ENCODE data around the gene PAF1.

DNA sequence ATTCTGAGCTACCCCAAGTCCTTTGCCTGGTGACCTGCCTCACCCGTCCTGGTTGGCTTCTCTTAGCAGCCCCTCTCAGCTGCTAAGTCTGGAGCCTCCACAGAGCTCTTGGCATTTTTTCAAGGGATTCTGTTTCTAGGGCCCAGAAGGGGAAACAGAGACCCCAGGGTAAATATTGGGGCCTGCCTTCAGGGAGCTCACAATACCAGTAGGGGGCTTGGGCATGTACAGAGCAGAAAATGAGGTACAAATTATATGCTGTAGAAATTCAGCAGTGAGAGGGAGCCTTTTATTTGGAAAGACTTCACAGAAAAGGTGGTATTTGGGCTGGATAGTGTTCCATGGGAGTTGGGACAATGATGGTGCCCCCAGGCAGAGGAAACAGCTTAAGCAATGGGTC is 45.0 kb downstream of the PAF1 start:
- TF ChIP-seq, protein P1, sequence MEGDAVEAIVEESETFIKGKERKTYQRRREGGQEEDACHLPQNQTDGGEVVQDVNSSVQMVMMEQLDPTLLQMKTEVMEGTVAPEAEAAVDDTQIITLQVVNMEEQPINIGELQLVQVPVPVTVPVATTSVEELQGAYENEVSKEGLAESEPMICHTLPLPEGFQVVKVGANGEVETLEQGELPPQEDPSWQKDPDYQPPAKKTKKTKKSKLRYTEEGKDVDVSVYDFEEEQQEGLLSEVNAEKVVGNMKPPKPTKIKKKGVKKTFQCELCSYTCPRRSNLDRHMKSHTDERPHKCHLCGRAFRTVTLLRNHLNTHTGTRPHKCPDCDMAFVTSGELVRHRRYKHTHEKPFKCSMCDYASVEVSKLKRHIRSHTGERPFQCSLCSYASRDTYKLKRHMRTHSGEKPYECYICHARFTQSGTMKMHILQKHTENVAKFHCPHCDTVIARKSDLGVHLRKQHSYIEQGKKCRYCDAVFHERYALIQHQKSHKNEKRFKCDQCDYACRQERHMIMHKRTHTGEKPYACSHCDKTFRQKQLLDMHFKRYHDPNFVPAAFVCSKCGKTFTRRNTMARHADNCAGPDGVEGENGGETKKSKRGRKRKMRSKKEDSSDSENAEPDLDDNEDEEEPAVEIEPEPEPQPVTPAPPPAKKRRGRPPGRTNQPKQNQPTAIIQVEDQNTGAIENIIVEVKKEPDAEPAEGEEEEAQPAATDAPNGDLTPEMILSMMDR (IDR thresholded peaks at IDR 0.05 in 8 of 11, conservative IDR thresholded peaks at IDR 0.05 in 3 of 11) = no peak
- TF ChIP-seq POLR2A (IDR thresholded peaks at IDR 0.05) (no peak), POLR2AphosphoS5 (IDR thresholded peaks at IDR 0.05) (no peak)

All from spleen (tissue), 7 donors.